Left ventricle myocardium superior (tissue), 1 donor: ENCODE results near the gene ATP7B. TPM values are rescaled to one million over a fixed set of nuclear protein-coding genes. Genes with fewer than 3 reads are reported as not detected.
A peak's percentile ranks its signal among the peaks of the same experiment; 100 is the strongest.
"Not testable (repeated sequence)": the region's sequence is repeated elsewhere in the genome, so short reads cannot be mapped to it uniquely, and the experiment has no call there.

Experiments
- ATAC-seq: fragments of 200-7000 bp; cut with Tn5 transposase; one replicate; pipeline ENCODE4 v1.9.1; 2020; ENCODE audit warnings: mild to moderate bottlenecking, moderate library complexity
- DNase-seq: peaks from one replicate; pipeline ENCODE4 v3.0.0-alpha.2; 2020
- intact Hi-C: fragments of 100-400 bp; cut with micrococcal nuclease; formaldehyde crosslinking; loops from one replicate; pipeline ENCODE4 v1.11.0; 2022
- total RNA-seq: library from RNA; stranded (reverse); fragmentation: NEBNext Ultra II Directional; extraction: Animal tissue kit (Norgen Biotek cat#: 25700); gene quantifications from one replicate; pipeline ENCODE4 v1.2.1, GENCODE V29; 2021
- donor health status: DM: no; HTN: yes; CAD: no; lungs with severe emphysema.

ATP7B gene
- total RNA-seq, 1 donor from 2014 or later, result 4.9 TPM

GRCh38 chr13:51988988-51989618, 22.1 kb downstream of the ATP7B start:
- DNase-seq (no peak), ATAC-seq (no peak)
- intact Hi-C loops, result no loop called here

- intact Hi-C loops, DNase-seq, ATAC-seq: not testable (repeated sequence)
Measured at GRCh38 chr13:51984904-51985303, 26.3 kb downstream of the ATP7B start.

- ATAC-seq, DNase-seq, intact Hi-C loops: not testable (repeated sequence)
Measured at GRCh38 chr13:51983292-51983691, 28.0 kb downstream of the ATP7B start.

DNA sequence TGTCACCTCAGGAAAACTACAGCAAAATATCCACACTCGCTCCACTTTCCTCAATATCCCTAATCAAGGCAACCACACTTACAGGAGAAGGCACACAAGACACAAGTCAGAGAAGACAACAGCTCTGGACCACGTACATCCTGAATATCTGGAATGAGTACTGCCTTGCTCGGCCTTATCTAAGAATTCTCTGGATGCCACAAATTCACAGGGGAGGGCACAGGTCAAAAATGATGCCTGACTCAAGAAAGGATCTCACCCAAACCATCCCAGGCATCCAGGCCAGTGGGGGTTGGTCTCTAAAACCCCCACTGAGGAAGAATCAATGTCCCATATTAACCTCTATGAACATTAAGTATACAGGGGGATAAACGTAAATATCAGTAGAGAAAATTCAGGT, 29.9 kb downstream of the ATP7B start:
- DNase-seq, result no peak
- ATAC-seq, result no peak
- intact Hi-C loops, result no loop called here

GRCh38 chr13:51980908-51981307, 30.3 kb downstream of the ATP7B start:
- no peak for DNase-seq
- no peak for ATAC-seq
- intact Hi-C loops, result no loop called here

DNA sequence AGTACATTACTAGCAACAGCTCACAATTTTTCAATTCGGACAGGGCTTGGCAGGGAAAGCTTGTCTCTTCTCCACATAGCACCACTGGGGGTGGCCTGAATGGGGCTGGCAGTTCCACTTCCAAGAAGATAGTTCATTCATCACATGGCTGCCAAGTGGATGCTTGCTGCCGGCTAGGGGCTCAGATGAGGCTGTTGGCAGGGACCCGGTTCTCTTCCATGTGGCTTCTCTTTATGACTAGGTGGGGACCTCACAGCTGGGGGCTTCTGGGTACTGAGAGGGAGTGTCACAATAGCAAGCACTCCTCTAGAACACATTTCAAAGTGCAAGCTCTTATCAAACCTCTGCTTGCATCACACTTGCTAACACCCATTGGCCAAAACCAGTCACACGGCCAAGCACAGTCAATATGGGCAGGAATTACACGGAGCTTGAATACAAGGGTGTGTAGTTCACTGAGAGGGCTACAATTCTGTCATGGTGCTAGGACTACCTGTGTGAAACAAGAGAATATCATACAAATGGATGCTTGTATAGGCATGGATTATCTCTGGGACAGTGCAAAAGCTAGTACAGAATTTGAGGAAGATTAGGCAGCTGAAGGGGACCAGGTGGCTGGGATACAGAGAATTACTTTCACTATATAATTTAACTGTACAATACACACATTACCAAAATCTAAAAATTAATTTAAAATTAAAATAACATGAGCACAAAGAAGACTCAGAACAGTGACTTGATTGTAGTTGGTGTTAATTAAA, 32.3 kb downstream of the ATP7B start:
- ATAC-seq, result peak; percentile 63
- DNase-seq, result no peak
- intact Hi-C loops, result no loop called here

DNA sequence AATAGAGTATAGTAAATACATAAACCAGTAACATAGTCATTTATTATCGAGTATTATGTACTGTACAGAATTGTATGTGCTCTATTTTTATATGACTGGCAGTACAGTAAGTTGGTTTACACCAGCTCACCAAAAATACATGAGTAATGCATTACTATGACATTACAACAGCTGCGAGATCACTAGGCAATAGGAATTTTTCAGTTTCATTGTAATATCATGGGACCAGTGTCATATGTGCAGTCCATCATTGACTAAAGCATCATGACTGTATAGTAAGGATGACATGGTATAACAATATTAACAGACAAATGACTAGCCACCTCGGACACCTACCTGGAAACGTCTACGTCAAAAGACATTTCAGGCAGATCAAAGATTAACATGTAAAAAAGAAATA, 33.6 kb downstream of the ATP7B start:
- ATAC-seq (no peak), DNase-seq (no peak)
- intact Hi-C loops, result no loop called here

GRCh38 chr13:51976890-51977289, 34.4 kb downstream of the ATP7B start:
- DNase-seq (no peak), ATAC-seq (no peak)
- intact Hi-C loops, result no loop called here

DNA sequence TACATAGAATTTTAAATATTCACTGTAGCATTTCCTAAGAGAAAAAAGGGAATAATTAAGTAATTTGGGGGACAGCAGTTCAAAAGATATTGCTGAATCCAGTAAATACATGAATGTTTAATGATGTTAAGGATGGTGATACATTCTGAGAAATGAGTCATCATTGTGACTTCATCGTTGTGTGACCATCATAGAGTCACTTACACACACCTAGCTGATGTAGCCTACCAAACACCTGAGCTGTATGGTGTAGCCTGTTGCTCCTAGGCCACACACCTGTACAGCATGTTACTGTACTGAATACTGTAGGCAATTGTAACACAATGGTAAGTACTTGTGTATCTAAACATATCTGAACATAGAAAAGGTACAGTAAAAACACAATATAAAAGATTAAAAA, 34.8 kb downstream of the ATP7B start:
- intact Hi-C loops, result no loop called here
- DNase-seq (no peak), ATAC-seq (no peak)

GRCh38 chr13:51974482-51974881, 36.8 kb downstream of the ATP7B start:
- no peak for ATAC-seq
- intact Hi-C loops, result no loop called here
- DNase-seq, result no peak

DNA sequence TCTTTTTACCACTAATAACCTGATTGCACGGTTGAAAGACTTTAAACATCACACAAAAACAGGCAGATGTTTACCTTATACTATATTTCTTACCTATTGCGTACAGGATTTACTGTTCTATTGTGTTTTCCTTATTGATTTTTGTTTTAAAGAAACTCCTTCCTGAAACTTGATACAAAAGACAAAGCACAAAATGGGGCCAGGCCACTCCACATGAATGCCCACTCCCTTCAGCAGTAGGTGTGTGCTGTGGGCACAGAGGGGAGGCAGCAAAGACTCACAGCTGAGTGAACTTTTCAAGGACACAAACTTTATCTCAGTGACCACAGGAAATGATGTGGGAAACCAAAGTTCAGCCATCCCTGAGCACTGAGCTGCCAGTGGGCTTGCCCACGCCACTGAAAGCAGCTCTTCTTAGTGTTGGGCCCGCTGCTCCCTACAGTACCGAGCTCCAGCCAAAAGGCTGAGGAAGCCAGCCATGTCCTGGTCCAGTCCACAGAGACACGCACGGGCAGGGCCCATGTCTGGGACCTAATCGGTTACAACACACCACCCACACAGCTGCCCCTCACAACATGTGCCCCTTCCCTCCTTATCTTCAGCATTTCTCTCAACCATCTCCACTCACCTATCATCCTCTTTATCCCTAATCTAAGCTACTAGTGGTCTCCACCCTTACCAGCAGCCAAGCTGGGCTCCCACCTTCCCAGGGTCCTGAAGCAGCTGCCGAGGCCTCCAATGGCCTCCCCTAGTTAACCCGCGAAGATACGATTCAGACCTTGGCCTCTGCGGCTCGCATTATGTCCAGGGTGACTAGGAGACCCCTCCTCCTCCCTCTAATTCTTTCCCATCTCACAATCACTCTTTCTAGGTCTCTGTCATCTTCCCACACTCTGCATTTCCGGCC, 39.5 kb downstream of the ATP7B start:
- intact Hi-C loops, result no loop called here
- ATAC-seq, result no peak
- DNase-seq, result no peak

DNA sequence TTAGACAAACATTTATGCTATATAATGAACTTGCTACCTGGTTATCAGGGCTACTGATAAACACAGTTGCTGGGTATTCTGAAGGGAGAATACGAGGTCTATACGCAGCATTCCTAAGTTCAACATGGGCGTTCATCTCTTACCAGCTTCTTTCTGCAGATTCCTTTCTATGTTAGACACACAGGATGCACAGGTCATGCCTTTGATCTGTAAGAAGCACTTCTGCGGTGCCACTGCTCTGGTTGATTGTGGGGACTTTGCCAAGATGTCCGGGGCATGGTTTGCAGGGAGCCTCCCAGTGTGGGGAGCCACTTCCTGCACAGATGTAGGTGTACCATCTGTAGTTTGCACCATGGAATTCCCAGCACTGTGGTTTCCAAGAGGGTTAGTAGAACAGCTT, 40.9 kb downstream of the ATP7B start:
- intact Hi-C loops, result no loop called here
- ATAC-seq (no peak), DNase-seq (no peak)

DNA sequence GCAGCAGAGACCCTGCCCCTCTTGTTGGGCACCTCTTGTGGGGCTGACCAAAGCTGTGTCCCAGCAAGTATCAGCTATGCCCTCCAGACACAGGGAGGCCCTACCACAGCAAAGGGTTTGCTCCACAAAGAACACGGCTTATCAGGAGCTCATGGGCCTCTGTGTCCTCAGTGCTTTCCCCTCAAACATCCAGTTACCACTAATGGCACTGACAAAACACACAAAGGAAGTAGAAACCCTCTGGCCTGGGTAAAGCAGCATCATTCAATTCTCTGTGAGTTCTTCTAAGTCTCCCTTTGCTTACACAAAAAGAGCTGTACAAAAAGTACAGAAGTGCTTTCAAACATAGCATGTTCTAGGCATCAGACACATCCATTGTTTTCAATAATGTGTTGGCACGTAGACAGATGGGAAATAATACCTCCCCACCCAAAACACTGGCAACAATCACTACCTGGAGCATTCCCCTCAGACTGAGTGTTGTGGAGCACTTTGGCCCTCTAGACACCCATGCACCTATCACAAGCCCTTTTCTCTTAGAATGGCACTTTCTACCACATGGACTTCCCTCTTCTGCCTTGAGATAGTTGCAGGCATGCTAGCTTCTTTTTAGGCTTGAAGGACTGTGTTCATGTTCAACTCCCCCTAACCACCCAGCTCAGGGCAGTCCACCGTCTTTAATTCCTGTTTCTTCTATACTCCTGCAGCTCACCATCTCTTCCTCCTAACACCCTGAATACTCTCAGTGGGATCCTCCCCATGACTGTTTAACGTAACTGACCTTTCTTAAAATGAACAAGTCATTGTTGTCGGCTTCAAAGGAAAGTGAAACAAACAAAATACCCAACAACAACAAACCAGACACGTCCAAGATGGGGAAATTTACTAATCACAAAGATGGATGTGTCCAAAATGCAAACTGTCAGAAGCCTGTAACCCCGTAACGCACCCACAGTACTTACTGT, 43.5 kb downstream of the ATP7B start:
- no peak for DNase-seq
- intact Hi-C loops, result no loop called here
- ATAC-seq, result peak; percentile 71

- no peak for ATAC-seq
- intact Hi-C loops, result no loop called here
- DNase-seq, result no peak
Measured at GRCh38 chr13:51966186-51966585, 45.1 kb downstream of the ATP7B start.

- intact Hi-C loops, result no loop called here
- DNase-seq (no peak), ATAC-seq (no peak)
Measured at GRCh38 chr13:51961493-51962403, 49.5 kb downstream of the ATP7B start.

DNA sequence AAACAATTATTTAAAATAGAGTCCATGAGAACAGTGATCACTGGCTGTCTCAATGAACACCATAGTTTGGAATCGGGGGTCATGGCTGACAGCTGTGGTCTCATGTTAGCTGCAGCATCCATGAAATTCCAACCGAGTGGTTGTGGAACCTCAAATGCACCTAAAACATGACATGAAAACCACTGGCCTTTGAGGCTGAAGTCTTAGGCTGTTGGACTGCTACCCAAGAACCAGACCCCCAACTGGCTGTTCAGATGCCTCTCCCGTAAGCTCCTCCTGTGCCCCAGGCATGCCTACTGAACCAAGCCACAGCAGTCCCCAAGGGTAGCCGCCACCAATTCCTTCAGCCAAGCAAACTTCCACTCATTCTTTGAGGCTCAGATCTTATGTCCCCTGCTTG, 50.5 kb downstream of the ATP7B start:
- ATAC-seq, result no peak
- DNase-seq, result no peak
- intact Hi-C loops, result no loop called here

- DNase-seq (no peak), ATAC-seq (no peak)
- intact Hi-C loops, result no loop called here
Measured at GRCh38 chr13:51959773-51960172, 51.5 kb downstream of the ATP7B start.

GRCh38 chr13:51958217-51958547, 53.1 kb downstream of the ATP7B start:
- DNase-seq (no peak), ATAC-seq (no peak)
- intact Hi-C loops, result no loop called here
